HTERT RPE-1 (cell line): ENCODE measurements around the gene LIMS1.
"Not testable (repeated sequence)": the region's sequence is repeated elsewhere in the genome, so short reads cannot be mapped to it uniquely, and the experiment has no call there.

Source experiments
- in situ Hi-C: fragments of 300-500 bp; cut with MboI; formaldehyde crosslinking; loops from 4 replicates; pipeline ENCODE4 v1.14.3; 2020; ENCODE audit warnings: low sequenced_read_pairs

LIMS1 gene

DNA sequence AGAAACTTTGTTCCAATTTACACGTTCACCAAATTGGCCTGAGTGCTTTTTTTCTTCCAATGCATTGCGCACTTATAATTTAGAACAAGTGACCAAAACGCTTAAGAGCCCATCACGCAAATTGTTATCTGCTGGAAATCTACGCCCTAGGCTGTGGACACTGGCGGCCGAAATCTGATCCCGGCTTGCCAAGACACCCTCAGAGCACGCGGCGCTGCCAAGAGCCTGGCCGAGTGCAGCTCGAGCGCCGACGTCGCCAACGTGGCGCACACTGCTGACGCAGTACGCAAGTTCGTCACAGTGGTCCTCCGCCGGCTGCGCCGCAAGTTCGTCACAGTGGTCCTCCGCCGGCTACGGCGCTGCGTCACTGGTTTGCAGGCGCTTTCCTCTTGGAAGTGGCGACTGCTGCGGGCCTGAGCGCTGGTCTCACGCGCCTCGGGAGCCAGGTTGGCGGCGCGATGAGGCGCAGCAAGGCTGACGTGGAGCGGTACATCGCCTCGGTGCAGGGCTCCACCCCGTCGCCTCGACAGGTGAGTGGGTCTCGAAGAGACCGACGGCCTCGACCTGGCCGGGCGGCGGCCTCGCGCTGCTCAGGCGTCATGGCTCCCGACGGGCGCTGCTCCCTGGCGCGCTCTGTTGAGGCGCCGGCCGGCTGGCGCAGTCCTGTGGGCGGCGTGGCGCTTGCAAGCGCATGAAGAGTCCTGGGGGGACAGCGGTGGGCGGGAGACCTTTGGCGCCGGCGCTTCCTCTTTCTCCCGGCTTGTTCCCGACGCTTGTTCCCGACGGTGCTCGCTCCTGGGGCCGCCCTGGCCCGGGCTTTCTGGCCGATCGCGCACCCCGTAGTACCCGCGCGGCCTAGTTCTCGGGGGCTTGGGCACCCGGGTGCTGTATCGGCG, 185.1 kb downstream of the LIMS1 start, which contains the start of gene RANBP2:
RANBP2 (plus strand) TSS at position 334 of the 896 bp plus-strand sequence; CDS start at position 459, 125 bp downstream.
- in situ Hi-C loops, result no loop called here

DNA sequence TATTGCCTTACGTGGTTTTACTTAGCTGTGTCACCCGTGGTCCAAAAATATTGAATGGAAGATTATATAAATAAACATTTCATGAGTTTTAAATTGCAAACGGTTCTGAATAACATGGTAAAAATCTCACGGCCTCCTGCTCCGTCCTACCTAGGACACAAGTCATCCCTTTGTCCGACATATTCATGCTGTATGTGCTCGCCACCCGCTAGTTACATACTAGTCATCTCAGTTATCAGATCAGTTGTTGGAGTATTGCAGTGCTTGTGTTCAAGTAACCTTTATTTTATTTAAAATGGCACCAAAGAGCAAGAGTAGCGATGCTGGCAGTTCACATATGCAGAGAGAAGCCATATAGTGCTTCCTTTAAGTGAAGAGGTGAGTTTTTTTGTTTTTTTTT, 191.8 kb downstream of the LIMS1 start:
- in situ Hi-C loops, result not testable (repeated sequence)

DNA sequence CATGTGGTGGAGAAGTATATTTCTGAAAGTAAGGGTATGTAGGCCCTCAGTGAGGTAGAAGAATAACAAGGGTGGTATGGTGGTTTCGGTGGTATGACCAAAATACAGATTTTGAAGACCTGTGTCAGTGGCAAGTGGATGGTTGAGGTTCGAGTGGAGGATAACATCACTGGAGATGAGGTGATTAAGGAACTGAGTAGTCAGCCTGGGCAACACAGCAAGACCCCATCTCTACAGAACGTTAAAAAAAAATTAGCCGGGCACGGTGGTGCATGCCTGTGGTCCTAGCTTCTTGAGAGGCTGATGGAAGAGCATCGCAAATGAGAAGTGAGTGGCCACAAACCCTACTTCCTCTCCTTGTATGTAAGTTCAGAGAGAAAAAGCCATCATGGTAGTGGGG, 200.4 kb downstream of the LIMS1 start:
- in situ Hi-C loops, result not testable (repeated sequence)
